Activated B cell treated with CpG ODN at 0.5 μM for 24 hours (primary cell): Measurements from ENCODE around the gene MFAP4. TPM values are rescaled to one million over a fixed set of nuclear protein-coding genes. Genes with fewer than 3 reads are reported as not detected.
"Not testable (repeated sequence)": the region's sequence is repeated elsewhere in the genome, so short reads cannot be mapped to it uniquely, and the experiment has no call there.

Experiments
- ATAC-seq: fragments of 200-7000 bp; cut with Tn5 transposase; one replicate; pipeline ENCODE4 v1.10.0; 2021; ENCODE audit warnings: low read depth, mild to moderate bottlenecking, moderate library complexity
- CTCF ChIA-PET: fragments of 350-600 bp; sonication (Branson Sonifier 250); formaldehyde crosslinking; loops from one replicate; lab custom pipeline; 2021; ENCODE audit warnings: antibody characterized with exemption; lab: Charles Lee
- POLR2A ChIA-PET: fragments of 350-600 bp; sonication (Branson Sonifier 250); formaldehyde crosslinking; loops from one replicate; lab custom pipeline; 2021; ENCODE audit warnings: antibody characterized with exemption; lab: Charles Lee
- DNase-seq: peaks from one replicate; pipeline ENCODE4 v3.0.0; 2022
- H3K27ac Mint-ChIP-seq: one replicate; pipeline ENCODE4 v1.8.0; 2020; ENCODE audit warnings: mixed read lengths
- H3K27me3 Mint-ChIP-seq: one replicate; pipeline ENCODE4 v1.8.0; 2021; ENCODE audit warnings: mixed read lengths
- H3K36me3 Mint-ChIP-seq: one replicate; pipeline ENCODE4 v1.8.0; 2021; ENCODE audit warnings: low read depth, mixed read lengths
- H3K4me1 Mint-ChIP-seq: one replicate; pipeline ENCODE4 v1.8.0; 2021; ENCODE audit warnings: mixed read lengths
- H3K4me3 Mint-ChIP-seq: one replicate; pipeline ENCODE4 v1.8.0; 2020; ENCODE audit warnings: mild to moderate bottlenecking, mixed read lengths
- H3K9me3 Mint-ChIP-seq: one replicate; pipeline ENCODE4 v1.8.0; 2020; ENCODE audit warnings: mixed read lengths
- CTCF ChIP-seq: fragments of 200-600 bp; IDR thresholded peaks from one replicate; pipeline ENCODE4 v1.8.0; 2022; ENCODE audit warnings: antibody characterized with exemption, mild to moderate bottlenecking
- intact Hi-C: fragments of 100-400 bp; cut with micrococcal nuclease; formaldehyde crosslinking; loops from one replicate; pipeline ENCODE4 v1.15.1; 2024
- total RNA-seq: library from RNA; stranded (reverse); gene quantifications from 2 replicates; pipeline ENCODE4 v1.2.3, GENCODE V29; 2022

Gene MFAP4
- total RNA-seq, 1 donor from 2014 or later, result not detected

GRCh38 chr17:19357351-19357750, 29.6 kb downstream of the MFAP4 start:
- peaks cover 6% of the 10 kb centered on the region for H3K27me3 Mint-ChIP-seq
- no peak for ATAC-seq
- peaks cover 5% of the 10 kb centered on the region for H3K4me1 Mint-ChIP-seq
- intact Hi-C loops, result no loop called here
- ChIA-PET CTCF (no interaction called here), POLR2A (no interaction called here)
- no peak for DNase-seq
- no peaks in the 10 kb centered on the region for H3K36me3 Mint-ChIP-seq
- H3K27ac Mint-ChIP-seq, result no peak overlapping the region
- H3K4me3 Mint-ChIP-seq, result no peak overlapping the region
- no peak for TF ChIP-seq CTCF
- H3K9me3 Mint-ChIP-seq, result no peaks in the 10 kb centered on the region

GRCh38 chr17:19354748-19355147, 32.2 kb downstream of the MFAP4 start:
- peaks cover 9% of the 10 kb centered on the region for H3K27me3 Mint-ChIP-seq
- H3K4me1 Mint-ChIP-seq, result no peaks in the 10 kb centered on the region
- H3K4me3 Mint-ChIP-seq, result no peak overlapping the region
- no peak for ATAC-seq
- no peaks in the 10 kb centered on the region for H3K36me3 Mint-ChIP-seq
- no peak for TF ChIP-seq CTCF
- H3K27ac Mint-ChIP-seq, result no peak overlapping the region
- CTCF ChIA-PET, result interaction anchor here (0.8 to 1.2 kb wide), 2 partner anchors 16 to 32 kb away, joined by 3 read pairs; no protein-coding TSS in a partner anchor
- H3K9me3 Mint-ChIP-seq, result no peaks in the 10 kb centered on the region
- no peak for DNase-seq
- intact Hi-C loops, result no loop called here
- POLR2A ChIA-PET, result interaction anchor here (0.9 kb wide), 1 partner anchor 23 kb away, joined by 3 read pairs; the partner anchor contains the start of gene MAPK7

- ATAC-seq, H3K27ac Mint-ChIP-seq, H3K27me3 Mint-ChIP-seq: not testable (repeated sequence)
Observed at GRCh38 chr17:19353401-19353800, 33.6 kb downstream of the MFAP4 start.

GRCh38 chr17:19348806-19349205, 38.2 kb downstream of the MFAP4 start:
- no peak for TF ChIP-seq CTCF
- ATAC-seq (no peak), DNase-seq (no peak)
- CTCF ChIA-PET, result no interaction called here
- Mint-ChIP-seq H3K27me3 (peaks cover 5% of the 10 kb centered on the region), H3K4me3 (no peak overlapping the region), H3K9me3 (no peaks in the 10 kb centered on the region), H3K27ac (no peak overlapping the region), H3K36me3 (no peaks in the 10 kb centered on the region), H3K4me1 (peaks cover 8% of the 10 kb centered on the region)
- intact Hi-C loops, result no loop called here
- POLR2A ChIA-PET, result interaction anchor here (0.7 kb wide), 1 partner anchor 54 kb away, joined by 3 read pairs; no protein-coding TSS in a partner anchor

More at GRCh38 chr17:19353401-19353800, 33.6 kb downstream of the MFAP4 start:
- intact Hi-C loops, H3K4me1 Mint-ChIP-seq, DNase-seq, H3K9me3 Mint-ChIP-seq, POLR2A ChIA-PET, H3K4me3 Mint-ChIP-seq, CTCF ChIA-PET, H3K36me3 Mint-ChIP-seq: not testable (repeated sequence)

- H3K4me1 Mint-ChIP-seq, result peaks cover 8% of the 10 kb centered on the region
- H3K9me3 Mint-ChIP-seq, result no peaks in the 10 kb centered on the region
- TF ChIP-seq CTCF, result no peak
- ChIA-PET CTCF (no interaction called here), POLR2A (no interaction called here)
- no peak for ATAC-seq
- no peak overlapping the region for H3K4me3 Mint-ChIP-seq
- intact Hi-C loops, result no loop called here
- peaks cover 5% of the 10 kb centered on the region for H3K27me3 Mint-ChIP-seq
- H3K36me3 Mint-ChIP-seq, result no peaks in the 10 kb centered on the region
- DNase-seq, result no peak
- H3K27ac Mint-ChIP-seq, result no peak overlapping the region
Observed at GRCh38 chr17:19348081-19348650, 38.8 kb downstream of the MFAP4 start.
